Measurements from ENCODE around the gene PPP2R5E.

PPP2R5E gene

GRCh38 chr14:63443361-63443760 is 99.8 kb downstream of the PPP2R5E start:
- ATAC-seq (ENCODE audit: low read depth): no peak
- no peak for TF ChIP-seq CTCF (IDR thresholded peaks at IDR 0.05; ENCODE audit: poor library complexity, severe bottlenecking)
- no peak overlapping the region for H3K27ac ChIP-seq (ENCODE audit: poor library complexity, severe bottlenecking)
- no peaks in the 10 kb centered on the region for H3K36me3 ChIP-seq (ENCODE audit: low read depth)
- H3K27me3 ChIP-seq (ENCODE audit: insufficient read depth, poor library complexity, severe bottlenecking): no peaks in the 10 kb centered on the region
- H3K9me3 ChIP-seq (ENCODE audit: severe bottlenecking): no peaks in the 10 kb centered on the region
- no peak for DNase-seq (ENCODE audit: low spot score)
- peaks cover 11% of the 10 kb centered on the region for H3K4me1 ChIP-seq (ENCODE audit: insufficient read depth, poor library complexity, severe bottlenecking)
- no peak overlapping the region for H3K4me3 ChIP-seq (ENCODE audit: severe bottlenecking)

- peak overlapping the region; percentile 72 for H3K27ac ChIP-seq (ENCODE audit: poor library complexity, severe bottlenecking)
- peak; percentile 93 for DNase-seq (ENCODE audit: low spot score)
- peaks cover 29% of the 10 kb centered on the region for H3K4me1 ChIP-seq (ENCODE audit: insufficient read depth, poor library complexity, severe bottlenecking)
- peak; percentile 98 for ATAC-seq (ENCODE audit: low read depth)
- peak overlapping the region; percentile 15 for H3K4me3 ChIP-seq (ENCODE audit: severe bottlenecking)
- peaks cover 4% of the 10 kb centered on the region; the same call in 1 of the 2 replicates for H3K36me3 ChIP-seq (ENCODE audit: low read depth)
- peak; percentile 55 for TF ChIP-seq CTCF (IDR thresholded peaks at IDR 0.05; ENCODE audit: poor library complexity, severe bottlenecking)
- H3K9me3 ChIP-seq (ENCODE audit: severe bottlenecking): no peaks in the 10 kb centered on the region
- no peaks in the 10 kb centered on the region for H3K27me3 ChIP-seq (ENCODE audit: insufficient read depth, poor library complexity, severe bottlenecking)
Measured at GRCh38 chr14:63438065-63438757, 105.0 kb downstream of the PPP2R5E start.

DNA sequence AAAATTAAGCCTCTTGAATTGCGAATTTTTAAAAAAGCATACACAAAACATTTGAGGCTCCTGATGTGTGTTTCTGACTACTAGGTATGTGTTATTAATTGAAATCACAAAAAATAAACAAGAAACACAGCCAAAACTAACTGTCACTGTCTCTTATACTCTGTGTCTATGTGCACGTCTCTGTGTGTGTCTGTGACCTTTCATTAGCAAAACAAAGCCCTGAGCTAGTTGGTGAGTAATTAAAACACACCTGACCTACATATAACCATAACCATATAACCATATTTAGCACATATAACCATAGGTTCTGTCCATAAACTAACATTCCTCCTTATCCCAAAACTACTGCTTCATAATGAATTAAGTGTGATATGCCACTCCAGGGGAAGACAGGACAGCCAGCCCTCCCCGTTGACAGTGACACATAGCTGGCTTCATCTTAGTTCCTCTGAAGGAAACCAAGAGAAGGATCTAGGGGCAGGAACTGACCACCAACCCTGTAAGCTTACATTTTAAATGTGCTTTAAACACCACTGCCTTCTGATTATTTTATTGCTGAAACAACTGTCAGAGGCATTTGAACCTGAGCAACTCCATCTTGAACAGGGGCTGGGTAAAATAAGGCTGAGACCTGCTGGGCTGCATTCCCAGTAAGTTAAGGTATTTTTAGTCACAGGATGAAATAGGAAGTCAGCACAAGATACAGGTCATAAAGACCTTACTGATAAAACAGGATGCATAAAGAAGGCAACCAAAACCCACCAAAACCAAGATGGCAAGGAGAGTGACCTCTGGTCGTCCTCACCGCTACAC is 106.7 kb downstream of the PPP2R5E start:
- Histone ChIP-seq H3K9me3 (ENCODE audit: severe bottlenecking) (no peaks in the 10 kb centered on the region), H3K27me3 (ENCODE audit: insufficient read depth, poor library complexity, severe bottlenecking) (no peaks in the 10 kb centered on the region), H3K27ac (ENCODE audit: poor library complexity, severe bottlenecking) (no peak overlapping the region), H3K4me3 (ENCODE audit: severe bottlenecking) (no peak overlapping the region), H3K36me3 (ENCODE audit: low read depth) (peaks cover 4% of the 10 kb centered on the region; the same call in 1 of the 2 replicates), H3K4me1 (ENCODE audit: insufficient read depth, poor library complexity, severe bottlenecking) (peaks cover 29% of the 10 kb centered on the region)
- DNase-seq (ENCODE audit: low spot score) (no peak), ATAC-seq (ENCODE audit: low read depth) (no peak)
- TF ChIP-seq CTCF (IDR thresholded peaks at IDR 0.05; ENCODE audit: poor library complexity, severe bottlenecking): no peak

DNA sequence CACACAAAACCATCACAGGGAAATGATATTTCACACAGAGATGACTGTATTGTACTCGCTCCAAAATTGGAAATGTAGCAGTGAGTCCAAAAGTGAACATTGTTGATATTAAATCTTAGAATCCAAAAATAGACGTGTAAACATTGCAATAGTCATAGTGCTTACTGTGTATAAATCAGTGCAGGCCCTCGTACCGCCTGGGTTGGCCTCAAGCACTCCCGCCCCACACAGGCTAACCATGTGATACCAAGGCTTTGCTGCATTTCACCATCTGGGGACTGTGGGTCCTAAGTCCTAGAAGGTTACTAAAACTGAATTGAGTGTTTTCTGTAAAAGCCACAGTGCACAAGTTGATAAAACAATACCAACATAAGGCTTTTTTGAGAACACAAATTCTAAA is 107.3 kb downstream of the PPP2R5E start:
- Histone ChIP-seq H3K27ac (ENCODE audit: poor library complexity, severe bottlenecking) (no peak overlapping the region), H3K36me3 (ENCODE audit: low read depth) (peaks cover 4% of the 10 kb centered on the region; the same call in 1 of the 2 replicates), H3K4me1 (ENCODE audit: insufficient read depth, poor library complexity, severe bottlenecking) (peaks cover 29% of the 10 kb centered on the region), H3K4me3 (ENCODE audit: severe bottlenecking) (no peak overlapping the region), H3K27me3 (ENCODE audit: insufficient read depth, poor library complexity, severe bottlenecking) (no peaks in the 10 kb centered on the region), H3K9me3 (ENCODE audit: severe bottlenecking) (no peaks in the 10 kb centered on the region)
- no peak for ATAC-seq (ENCODE audit: low read depth)
- DNase-seq (ENCODE audit: low spot score): no peak
- TF ChIP-seq CTCF (IDR thresholded peaks at IDR 0.05; ENCODE audit: poor library complexity, severe bottlenecking): no peak
